Mucosa of descending colon (tissue), 3 donors: Measurements from ENCODE around the gene MT1G. TPM values are rescaled to one million over a fixed set of nuclear protein-coding genes. Genes with fewer than 3 reads are reported as not detected.
A peak's percentile ranks its signal among the peaks of the same experiment; 100 is the strongest.

Experiments
- ATAC-seq: fragments of 200-7000 bp; cut with Tn5 transposase; one replicate; pipeline ENCODE4 v1.9.1; 2020; ENCODE audit warnings: mild to moderate bottlenecking, moderate library complexity
- DNase-seq, 3 donors: peaks; one replicate each; pipeline ENCODE4 v3.0.0-alpha.2; 2020
- H3K36me3 ChIP-seq: fragments of 200-600 bp; one replicate; pipeline ENCODE4 v1.8.0; 2021; ENCODE audit warnings: low read depth, mild to moderate bottlenecking
- H3K4me1 ChIP-seq: fragments of 200-600 bp; one replicate; pipeline ENCODE4 v1.8.0; 2021; ENCODE audit warnings: low read depth, mild to moderate bottlenecking
- H3K4me3 ChIP-seq: fragments of 200-600 bp; one replicate; pipeline ENCODE4 v1.8.0; 2021; ENCODE audit warnings: mild to moderate bottlenecking
- H3K9me3 ChIP-seq: fragments of 200-600 bp; one replicate; pipeline ENCODE4 v1.8.0; 2021; ENCODE audit warnings: mild to moderate bottlenecking
- CTCF ChIP-seq: fragments of 200-600 bp; IDR thresholded peaks from one replicate; pipeline ENCODE4 v1.8.0; 2022; ENCODE audit warnings: antibody characterized with exemption, mild to moderate bottlenecking
- intact Hi-C, 2 donors: fragments of 100-400 bp; cut with DNase I in 1 of 2; cut with micrococcal nuclease in 1 of 2; formaldehyde crosslinking; loops; one replicate each; pipeline versions ENCODE4 v1.11.0 to v1.11.1; 2022; cut with DNase I, micrococcal nuclease
- total RNA-seq, 3 donors: library from RNA; stranded (reverse); fragmentation: NEBNext Ultra II Directional in 2 of 3; extraction: Animal tissue kit (Norgen Biotek cat#: 25700) in 2 of 3; gene quantifications; one replicate each; pipeline versions ENCODE4 v1.2.1 to v1.2.4, GENCODE V29; 2021 to 2023
- donor health status: DM: no; HTN: no; CAD: no; lungs with moderate emphysema.
- donor health status: DM: no; HTN: no; CAD: no.
- donor health status: DM: no; HTN: yes; CAD: no.

The MT1G gene
- total RNA-seq, 3 donors from 2014 or later = 7.3 to 210 (median 83.8) TPM

DNA sequence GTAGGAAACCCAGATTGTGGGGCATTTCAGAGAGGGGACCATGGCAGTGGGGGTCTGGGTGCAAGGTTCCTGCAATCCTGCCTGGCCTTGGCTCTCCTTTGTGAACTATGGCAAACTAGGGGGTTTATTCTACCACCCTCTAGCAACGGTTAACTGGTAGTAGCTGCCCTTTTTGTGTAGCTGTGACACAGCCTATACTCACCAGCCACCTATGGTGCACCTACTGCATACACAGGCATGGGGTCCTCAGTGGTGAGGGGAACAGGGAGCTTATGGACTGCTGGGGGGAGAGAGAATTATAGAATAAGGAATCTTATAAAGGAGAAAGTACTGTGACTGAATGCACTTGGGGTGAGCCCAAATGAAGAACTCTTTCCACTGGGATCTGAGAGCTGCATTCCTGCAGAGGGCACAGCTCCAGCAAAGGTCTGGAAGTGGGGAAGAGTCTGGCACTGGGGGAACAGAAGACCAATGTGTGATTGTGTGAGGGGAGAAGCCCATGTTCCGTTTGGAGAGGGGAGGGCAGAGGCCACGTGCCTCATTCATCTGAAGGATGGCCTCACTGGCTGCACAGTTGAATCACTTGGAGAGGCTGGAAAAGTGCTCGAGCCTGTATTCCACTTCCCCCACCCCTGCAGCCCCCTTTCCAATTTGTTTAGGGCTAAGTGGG is 16.5 kb upstream of the MT1G start:
- ATAC-seq = no peak
- Histone ChIP-seq H3K4me1 (peaks cover 13% of the 10 kb centered on the region), H3K36me3 (no peaks in the 10 kb centered on the region), H3K9me3 (no peaks in the 10 kb centered on the region), H3K4me3 (no peak overlapping the region)
- no peak for DNase-seq
- no peak for TF ChIP-seq CTCF
- intact Hi-C loops = no loop called here

DNA sequence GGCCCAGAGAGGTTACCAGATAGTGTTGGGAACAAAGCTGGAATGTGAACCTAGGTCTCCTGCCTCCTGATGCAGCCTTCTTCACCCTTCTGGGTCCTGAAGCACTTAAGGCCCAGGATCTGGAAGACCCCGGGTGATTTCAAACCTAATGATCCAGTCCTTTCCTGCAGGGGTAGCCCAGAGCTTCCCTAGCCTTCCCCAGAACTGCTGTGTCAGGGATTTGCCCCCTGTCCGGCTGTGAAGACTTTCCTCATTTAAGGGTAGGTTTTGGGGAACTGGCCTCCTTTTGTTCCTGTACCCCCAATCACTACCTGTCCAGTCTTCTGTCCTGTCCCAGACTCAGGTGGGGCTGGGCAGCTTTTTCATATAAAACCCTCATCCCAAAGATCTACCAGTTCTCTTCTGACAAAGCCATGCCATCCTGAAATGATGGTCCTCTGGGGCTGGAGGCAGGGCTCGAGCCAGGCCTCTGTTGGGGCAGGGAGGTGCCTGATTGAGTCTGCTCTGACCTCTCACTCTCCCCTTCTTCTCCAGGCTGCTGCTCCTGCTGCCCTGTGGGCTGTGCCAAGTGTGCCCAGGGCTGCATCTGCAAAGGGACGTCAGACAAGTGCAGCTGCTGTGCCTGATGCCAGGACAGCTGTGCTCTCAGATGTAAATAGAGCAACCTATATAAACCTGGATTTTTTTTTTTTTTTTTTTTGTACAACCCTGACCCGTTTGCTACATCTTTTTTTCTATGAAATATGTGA is 15.7 kb upstream of the MT1G start:
- Histone ChIP-seq H3K9me3 (no peaks in the 10 kb centered on the region), H3K4me3 (no peak overlapping the region), H3K4me1 (peaks cover 13% of the 10 kb centered on the region), H3K36me3 (no peaks in the 10 kb centered on the region)
- DNase-seq (no peak), ATAC-seq (no peak)
- TF ChIP-seq CTCF = no peak
- intact Hi-C loops = no loop called here

- intact Hi-C loops = no loop called here
- Histone ChIP-seq H3K36me3 (no peaks in the 10 kb centered on the region), H3K9me3 (no peaks in the 10 kb centered on the region), H3K4me3 (peak overlapping the region; percentile 16), H3K4me1 (peaks cover 13% of the 10 kb centered on the region)
- no peak for TF ChIP-seq CTCF
- ATAC-seq = peak; percentile 0
- peak in 1 of 3 donors; percentile 54 for DNase-seq
Observed at GRCh38 chr16:56682703-56683397, 15.0 kb upstream of the MT1G start.

- intact Hi-C loops = no loop called here
- H3K4me1 ChIP-seq = peaks cover 13% of the 10 kb centered on the region
Observed at GRCh38 chr16:56681939-56682702, 14.3 kb upstream of the MT1G start, which contains the start of gene MT1X. TSS of gene MT1X (plus strand) at chr16:56682470. CDS start at chr16:56682541, 71 bp downstream.

More at GRCh38 chr16:56681939-56682702, 14.3 kb upstream of the MT1G start, which contains the start of gene MT1X:
- Histone ChIP-seq H3K36me3 (no peaks in the 10 kb centered on the region), H3K9me3 (no peaks in the 10 kb centered on the region), H3K4me3 (peak within 1 kb of the TSS; percentile 16)
- ATAC-seq = peak; percentile 99
- DNase-seq = peak; percentile 96 to 97 (median 97)
- no peak for TF ChIP-seq CTCF
